Endometrium (tissue), 2 donors: ENCODE results near the gene AFF3.

Source experiments
- FAIRE-seq: peaks from 2 replicates; lab custom pipeline; 2012; peaks lifted over from hg19 to GRCh38; lab: Jason Lieb, UNC
- donor health status: control.
- donor health status: control.

Gene AFF3

GRCh38 chr2:99697811-99698568 lies 444.4 kb downstream of the AFF3 start:
- FAIRE-seq: no peak

GRCh38 chr2:99695944-99696253 lies 446.5 kb downstream of the AFF3 start:
- FAIRE-seq: no peak

- no peak for FAIRE-seq
Measured at GRCh38 chr2:99695130-99695943, 447.1 kb downstream of the AFF3 start.

GRCh38 chr2:99694331-99694730 lies 448.1 kb downstream of the AFF3 start:
- no peak for FAIRE-seq

- FAIRE-seq: no peak
Measured at GRCh38 chr2:99692785-99693184, 449.6 kb downstream of the AFF3 start.

GRCh38 chr2:99691926-99692325 lies 450.5 kb downstream of the AFF3 start:
- FAIRE-seq: no peak

DNA sequence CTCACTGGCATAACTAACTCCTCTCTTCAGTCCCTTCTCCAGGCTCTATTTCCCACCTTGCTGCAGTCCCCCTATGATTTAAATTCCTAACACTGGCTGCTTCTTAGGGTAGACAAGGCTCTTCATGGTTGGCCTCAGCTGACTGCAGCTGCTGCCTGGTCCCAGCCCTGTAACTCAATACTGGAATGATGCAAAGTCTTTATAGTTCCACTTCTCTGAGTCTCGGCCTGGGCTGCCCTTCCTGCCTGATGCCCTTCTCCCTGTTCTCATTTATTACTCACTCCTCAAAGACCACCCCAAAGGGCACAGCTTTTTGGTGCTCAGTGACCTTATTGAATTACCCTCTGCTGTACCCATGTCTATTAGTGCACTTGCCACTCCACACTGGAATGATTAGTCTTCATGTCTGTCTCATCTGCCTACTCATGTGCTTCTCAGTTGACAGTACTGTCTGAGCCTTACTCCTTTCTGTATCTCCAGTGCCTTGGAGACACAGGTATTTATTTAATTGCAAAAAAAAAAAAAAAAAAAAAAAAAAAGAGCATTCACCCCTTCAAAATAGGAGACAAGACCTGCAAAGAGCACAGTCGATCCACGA lies 453.1 kb downstream of the AFF3 start:
- no peak for FAIRE-seq

GRCh38 chr2:99688699-99689098 lies 453.7 kb downstream of the AFF3 start:
- FAIRE-seq: no peak

- FAIRE-seq: no peak
Measured at GRCh38 chr2:99682275-99683060, 459.9 kb downstream of the AFF3 start.

DNA sequence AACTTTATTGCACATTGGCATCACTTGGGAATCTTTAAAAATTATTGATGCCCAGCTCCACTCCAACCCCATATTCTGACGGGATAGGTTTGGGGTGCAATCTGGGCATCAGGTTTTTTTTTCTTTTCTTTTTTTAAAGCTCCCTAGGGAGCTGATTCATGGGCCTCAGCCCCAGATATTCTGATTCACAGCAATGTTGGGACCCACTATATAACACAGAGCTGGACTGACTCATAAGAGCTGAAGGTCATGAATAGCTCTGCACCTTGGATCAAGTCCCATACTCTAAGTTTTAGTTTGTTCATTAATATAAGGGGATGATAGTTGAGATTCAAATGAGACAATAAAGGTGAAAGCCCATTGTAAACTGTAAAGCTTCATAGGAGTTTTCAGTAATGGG lies 461.4 kb downstream of the AFF3 start:
- FAIRE-seq: no peak

GRCh38 chr2:99679518-99679917 lies 462.9 kb downstream of the AFF3 start:
- FAIRE-seq: no peak

GRCh38 chr2:99678625-99679024 lies 463.8 kb downstream of the AFF3 start:
- no peak for FAIRE-seq

GRCh38 chr2:99677814-99678213 lies 464.6 kb downstream of the AFF3 start:
- FAIRE-seq: no peak

GRCh38 chr2:99675130-99675661 lies 467.2 kb downstream of the AFF3 start:
- no peak for FAIRE-seq

- FAIRE-seq: no peak
Measured at GRCh38 chr2:99674090-99674489, 468.3 kb downstream of the AFF3 start.

- FAIRE-seq: no peak
Measured at GRCh38 chr2:99672766-99673350, 469.5 kb downstream of the AFF3 start.

GRCh38 chr2:99670768-99671734 lies 471.3 kb downstream of the AFF3 start:
- no peak for FAIRE-seq

- no peak for FAIRE-seq
Measured at GRCh38 chr2:99666256-99666655, 476.1 kb downstream of the AFF3 start.

DNA sequence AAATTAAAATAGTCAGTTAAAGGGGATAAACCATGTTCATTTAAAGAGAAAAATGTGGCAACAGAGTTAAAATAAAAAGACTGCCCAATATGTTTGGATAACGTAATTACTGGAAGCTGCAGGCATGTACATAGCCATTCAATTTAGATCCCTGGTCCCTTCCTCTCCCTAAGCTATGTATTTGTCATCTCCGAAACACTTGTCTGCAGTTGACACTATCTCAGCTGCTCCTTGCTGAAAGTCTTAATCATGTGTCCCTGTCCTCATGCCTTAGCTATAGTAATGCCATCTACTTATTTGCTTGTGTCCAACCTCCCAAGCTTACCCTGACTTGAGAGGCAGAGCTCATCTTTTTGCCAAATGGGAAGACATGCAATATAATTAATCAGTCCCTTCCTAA lies 478.7 kb downstream of the AFF3 start:
- no peak for FAIRE-seq

- peak; percentile 96 for FAIRE-seq
Measured at GRCh38 chr2:99662761-99663341, 479.5 kb downstream of the AFF3 start.
